Panc1 (cell line): ENCODE measurements around the gene ACSL6. TPM values are rescaled to one million over a fixed set of nuclear protein-coding genes. Genes with fewer than 3 reads are reported as not detected.
A peak's percentile ranks its signal among the peaks of the same experiment; 100 is the strongest.

Experiments
- ATAC-seq: fragments of 200-7000 bp; cut with Tn5 transposase; 2 replicates; pipeline ENCODE4 v1.9.1; 2020; ENCODE audit warnings: mild to moderate bottlenecking, moderate library complexity
- BruUV-seq: library from RNA; stranded (reverse); fragments of 400-500 nt; replicated peaks from 2 replicates; lab custom pipeline; 2021; lab: Mats Ljungman, UMichigan
- CTCF ChIA-PET: fragments of 300-600 bp; sonication (Branson Sonifier 250); formaldehyde crosslinking; loops from one replicate; lab custom pipeline; 2022; ENCODE audit warnings: antibody characterized with exemption; lab: Charles Lee
- POLR2A ChIA-PET: fragments of 300-600 bp; sonication (Branson Sonifier 250); formaldehyde crosslinking; loops from one replicate; lab custom pipeline; 2022; ENCODE audit warnings: antibody characterized with exemption; lab: Charles Lee
- DNase-seq: peaks from one replicate; pipeline ENCODE4 v3.0.0-alpha.2; 2010; ENCODE audit warnings: low read depth, low spot score
- H3K27ac ChIP-seq: 2 replicates; pipeline ENCODE4 v1.5.1; 2011; ENCODE audit warnings: mild to moderate bottlenecking, low read length, inconsistent platforms
- H3K27me3 ChIP-seq: fragments of 200-500 bp; sonication (Bioruptor generic); 2 replicates; pipeline ENCODE4 v1.6.0; 2014; ENCODE audit warnings: low read length, inconsistent platforms; ENCODE audit not compliant: control insufficient read depth, insufficient read depth
- H3K36me3 ChIP-seq: fragments of 200-500 bp; sonication (Bioruptor generic); 2 replicates; pipeline ENCODE4 v1.5.1; 2014; ENCODE audit warnings: inconsistent platforms, mild to moderate bottlenecking, low read length, moderate library complexity; ENCODE audit not compliant: control insufficient read depth, insufficient read depth
- H3K4me1 ChIP-seq: 2 replicates; pipeline ENCODE4 v1.5.1; 2011; ENCODE audit warnings: inconsistent platforms, mild to moderate bottlenecking, low read length, moderate library complexity; ENCODE audit not compliant: control insufficient read depth, insufficient read depth
- H3K4me3 ChIP-seq, 2 experiments: 2 replicates each; pipeline ENCODE4 v1.5.1; 2011 to 2012; ENCODE audit warnings: low read depth in 2 of 2, low read length in 2 of 2, mild to moderate bottlenecking in 2 of 2, inconsistent platforms in 1 of 2, moderate library complexity in 1 of 2
- H3K9me3 ChIP-seq: fragments of 200-500 bp; sonication (Bioruptor generic); 2 replicates; pipeline ENCODE4 v1.5.1; 2014; ENCODE audit warnings: low read depth, mild to moderate bottlenecking, inconsistent platforms, low read length, moderate library complexity; ENCODE audit not compliant: control insufficient read depth, insufficient read depth
- CTCF ChIP-seq: fragments of 450-650 bp; IDR thresholded peaks from 2 replicates; pipeline ENCODE4 v1.5.1; 2017; ENCODE audit warnings: mild to moderate bottlenecking
- POLR2AphosphoS5 ChIP-seq: IDR thresholded peaks from 2 replicates; pipeline ENCODE4 v1.6.1; 2012; ENCODE audit warnings: mild to moderate bottlenecking, low read depth, low read length, moderate library complexity
- REST ChIP-seq, 2 experiments: IDR thresholded peaks; 2 replicates each; pipeline ENCODE4 v1.6.1; 2011 to 2012; ENCODE audit warnings: low read depth in 2 of 2, control low read depth in 1 of 2, low read length in 1 of 2, mild to moderate bottlenecking in 1 of 2, moderate library complexity in 1 of 2; ENCODE audit not compliant: insufficient read depth in 1 of 2
- SIN3A ChIP-seq: IDR thresholded peaks from 2 replicates; pipeline ENCODE4 v1.6.1; 2012; ENCODE audit warnings: low read depth, mild to moderate bottlenecking, low read length, moderate library complexity, borderline replicate concordance; ENCODE audit not compliant: insufficient read depth
- TCF7L2 ChIP-seq: IDR thresholded peaks from 2 replicates; pipeline ENCODE4 v1.6.1; 2011; ENCODE audit warnings: mild to moderate bottlenecking, low read depth, low read length, inconsistent platforms
- in situ Hi-C: cut with HindIII; loops from 2 replicates; pipeline ENCODE4 v1.10.0; 2016; ENCODE audit warnings: low sequenced_read_pairs, low pct_unique_long_range_greater_than_20kb
- intact Hi-C: fragments of 100-400 bp; cut with micrococcal nuclease; formaldehyde crosslinking; loops from one replicate; pipeline ENCODE4 v1.10.0; 2022; ENCODE audit not compliant: unreplicated experiment
- total RNA-seq: library from RNA; stranded (reverse); gene quantifications from one replicate; pipeline ENCODE4 v1.2.1, GENCODE V29; 2021; ENCODE audit not compliant: unreplicated experiment

The ACSL6 gene
- total RNA-seq, 1 experiment from 2014 or later = 0.18 TPM

- ChIA-PET CTCF (no interaction called here), POLR2A (no interaction called here)
- Histone ChIP-seq H3K27ac (no peak overlapping the region), H3K27me3 (no peaks in the 10 kb centered on the region), H3K36me3 (no peaks in the 10 kb centered on the region), H3K4me3 (no peak overlapping the region), H3K9me3 (no peaks in the 10 kb centered on the region), H3K4me1 (no peaks in the 10 kb centered on the region)
- in situ Hi-C loops (no loop called here), intact Hi-C loops (no loop called here)
- no peak for TF ChIP-seq REST (IDR thresholded peaks at IDR 0.05; ENCODE audit: insufficient read depth in 1 of 2, low read depth in 2 of 2, low read length in 1 of 2)
- TF ChIP-seq CTCF = no peak
- no peak for TF ChIP-seq SIN3A
- no peak for TF ChIP-seq POLR2AphosphoS5
- no peak for TF ChIP-seq TCF7L2
- ATAC-seq (no peak), DNase-seq (no peak)
- no TSS peak for BruUV-seq
Observed at GRCh38 chr5:132024117-132024435, 12.6 kb upstream of the ACSL6 start.

- in situ Hi-C loops (no loop called here), intact Hi-C loops (no loop called here)
- DNase-seq (no peak), ATAC-seq (0 out of 2 replicates have a peak, but pooled peaks have one; percentile 20)
- ChIA-PET POLR2A (no interaction called here), CTCF (no interaction called here)
- H3K36me3 ChIP-seq = no peaks in the 10 kb centered on the region
- no peak overlapping the region for H3K4me3 ChIP-seq
- peaks cover 2% of the 10 kb centered on the region; the same call in 1 of the 2 replicates for H3K27me3 ChIP-seq
- no peaks in the 10 kb centered on the region for H3K9me3 ChIP-seq
- no TSS peak for BruUV-seq
- H3K4me1 ChIP-seq = no peaks in the 10 kb centered on the region
- no peak for TF ChIP-seq TCF7L2
- TF ChIP-seq SIN3A = no peak
- TF ChIP-seq REST (IDR thresholded peaks at IDR 0.05; ENCODE audit: insufficient read depth in 1 of 2, low read depth in 2 of 2, low read length in 1 of 2) = no peak
- TF ChIP-seq CTCF = no peak
- TF ChIP-seq POLR2AphosphoS5 = no peak
- no peak overlapping the region for H3K27ac ChIP-seq
Observed at GRCh38 chr5:132023258-132024116, 12.0 kb upstream of the ACSL6 start.
